Testis (tissue), 2 donors: ENCODE results near the gene SYNDIG1.

Source experiments
- CTCF ChIP-seq, 3 experiments: fragments of 450-650 bp in 2 of 3; fragments of 200-600 bp in 1 of 3; sonication (generic) in 1 of 3; IDR thresholded peaks; one replicate each; pipeline ENCODE4 v1.5.1; 2016 to 2019; ENCODE audit warnings: antibody characterized with exemption in 3 of 3, mild to moderate bottlenecking in 2 of 3, moderate library complexity in 1 of 3
- POLR2A ChIP-seq: fragments of 450-650 bp; IDR thresholded peaks from one replicate; pipeline ENCODE4 v1.6.1; 2017; ENCODE audit warnings: antibody characterized with exemption, mild to moderate bottlenecking, moderate library complexity

- no peak for TF ChIP-seq CTCF (IDR thresholded peaks at IDR 0.05)
- no peak for TF ChIP-seq POLR2A
These were observed 49.1 kb downstream of the SYNDIG1 start for GRCh38 chr20:24518515-24518914.
